Stimulated activated CD8-positive, alpha-beta memory T cell treated with anti-CD3 and anti-CD28 coated beads, Interleukin-4, amount 100 ng/mL, for 4 hours (primary cell): ENCODE data around the gene METTL15.
"Not testable (repeated sequence)": the region's sequence is repeated elsewhere in the genome, so short reads cannot be mapped to it uniquely, and the experiment has no call there.

ENCODE experiments used
- DNase-seq, 2 donors: peaks; one replicate each; pipeline ENCODE4 v3.0.0-alpha.2; 2020; ENCODE audit warnings: low read depth in 2 of 2, low spot score in 1 of 2

METTL15 gene

DNA sequence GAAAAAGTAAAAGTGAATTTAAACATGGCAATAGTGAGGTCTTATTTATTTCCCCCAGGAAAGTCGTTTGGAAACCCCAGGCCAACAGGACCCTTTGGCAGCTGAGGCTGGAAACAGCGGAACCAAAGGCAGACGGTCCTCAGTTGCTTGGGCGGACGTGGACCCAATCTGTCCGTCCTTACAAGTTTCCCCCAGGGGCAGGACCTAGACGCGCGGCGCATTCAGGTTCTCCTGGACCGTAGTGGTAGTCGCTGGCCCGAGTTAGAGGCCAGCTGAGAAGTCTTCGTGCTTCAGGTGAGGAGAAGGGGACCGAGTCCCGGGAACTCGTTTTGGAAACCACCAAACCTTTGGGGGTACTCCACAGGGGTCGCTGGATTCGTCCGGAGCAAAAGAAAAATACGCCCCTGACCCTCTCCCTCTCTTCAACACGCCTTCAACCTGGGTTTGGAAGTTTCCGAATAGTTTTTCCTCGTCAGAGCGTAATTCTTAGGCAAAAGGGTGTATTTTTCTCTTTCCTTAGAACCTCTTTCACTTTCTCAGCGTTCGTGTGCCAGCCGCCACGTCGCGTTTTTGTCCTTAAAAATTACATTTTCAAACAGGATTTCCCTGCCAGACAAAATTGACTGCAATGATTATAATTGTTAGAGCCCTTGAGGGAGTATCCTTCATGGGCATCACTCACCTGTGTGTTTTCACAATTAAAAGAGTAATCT, 2.1 kb downstream of the METTL15 start:
- DNase-seq = peak in 1 of 2 donors; percentile 30

DNA sequence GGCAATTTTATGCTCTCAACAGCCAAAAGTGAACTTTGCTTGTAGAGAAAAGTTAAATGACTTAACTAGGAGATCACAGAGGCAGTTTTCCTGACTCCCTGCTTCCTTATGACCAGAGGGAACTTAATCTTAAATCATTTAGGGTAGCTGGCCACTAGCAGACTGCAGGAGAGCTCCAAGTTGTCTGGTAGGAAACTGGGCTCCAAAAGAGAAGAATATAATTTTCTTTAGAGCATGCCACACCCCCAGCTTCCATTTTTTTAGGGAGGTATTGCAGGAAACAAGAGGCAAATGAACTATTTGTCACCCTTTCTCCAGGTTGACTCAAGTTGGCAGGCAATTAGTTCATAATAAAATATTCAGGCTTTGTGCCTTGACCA, 2.6 kb downstream of the METTL15 start:
- no peak for DNase-seq

- DNase-seq = no peak
Observed at GRCh38 chr11:28114116-28114515, 5.9 kb downstream of the METTL15 start.

GRCh38 chr11:28114731-28115130, 6.5 kb downstream of the METTL15 start:
- DNase-seq = no peak

GRCh38 chr11:28117712-28118111, 9.5 kb downstream of the METTL15 start:
- DNase-seq = no peak

GRCh38 chr11:28123151-28123581, 15.0 kb downstream of the METTL15 start:
- DNase-seq = no peak

- no peak for DNase-seq
Observed at GRCh38 chr11:28132548-28132947, 24.4 kb downstream of the METTL15 start.

DNA sequence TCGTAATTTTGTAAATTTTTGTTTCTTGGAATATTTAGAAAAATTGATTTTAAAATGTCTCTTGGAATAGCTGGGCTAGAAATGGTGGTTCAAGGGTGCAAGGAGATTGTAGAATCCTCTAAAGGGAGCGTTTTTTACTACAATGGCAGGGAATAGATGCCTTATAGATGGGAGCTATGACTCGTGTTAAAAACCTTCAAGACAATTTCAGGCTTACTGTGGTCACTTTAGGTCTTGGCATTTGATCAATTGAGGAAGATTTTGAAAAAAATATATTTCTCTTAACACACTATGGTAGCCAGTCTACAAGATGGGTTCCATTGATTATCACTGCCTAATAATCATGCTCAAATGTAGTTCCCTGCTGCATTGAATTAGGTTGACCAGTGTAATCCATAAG, 25.0 kb downstream of the METTL15 start:
- DNase-seq = no peak

GRCh38 chr11:28136157-28136556, 28.0 kb downstream of the METTL15 start:
- not testable (repeated sequence) for DNase-seq

DNA sequence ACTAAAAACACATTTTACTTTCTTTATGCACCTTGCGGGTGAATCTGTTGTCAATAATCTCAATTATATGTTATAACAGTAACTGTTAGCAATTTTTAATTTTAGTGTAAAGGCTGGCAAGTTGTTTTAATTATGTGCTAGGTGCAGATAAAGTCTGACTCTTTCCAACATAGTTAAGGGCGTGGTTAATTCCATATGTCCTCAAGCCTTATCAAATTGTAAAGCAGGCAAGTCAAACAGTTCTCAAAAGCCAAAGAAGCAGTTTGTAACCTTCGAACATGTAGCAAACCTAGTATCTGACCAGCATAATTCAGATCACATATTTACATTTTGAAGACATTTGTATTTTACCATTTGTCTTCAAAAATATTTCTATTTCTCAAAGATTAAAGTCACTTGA, 29.2 kb downstream of the METTL15 start:
- DNase-seq = no peak

DNA sequence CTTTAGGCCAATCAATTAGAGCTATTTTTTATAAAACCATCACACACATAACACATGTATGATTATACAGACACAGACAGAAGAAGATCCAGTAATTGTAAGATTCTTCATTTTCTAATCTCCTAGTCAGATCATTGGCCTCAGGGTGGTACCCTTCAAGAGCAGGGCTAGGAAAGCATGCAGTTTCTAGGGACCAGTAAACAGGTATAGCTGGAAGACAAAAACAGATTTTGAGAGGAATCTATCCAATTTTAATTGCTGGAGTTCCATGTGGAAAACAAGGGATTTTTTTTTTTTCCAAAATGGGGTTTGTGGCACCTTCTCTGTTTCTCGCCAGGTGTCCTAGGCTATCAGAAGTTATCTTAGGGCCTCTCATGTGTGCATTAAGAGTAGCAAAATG, 29.6 kb downstream of the METTL15 start:
- DNase-seq = no peak

DNA sequence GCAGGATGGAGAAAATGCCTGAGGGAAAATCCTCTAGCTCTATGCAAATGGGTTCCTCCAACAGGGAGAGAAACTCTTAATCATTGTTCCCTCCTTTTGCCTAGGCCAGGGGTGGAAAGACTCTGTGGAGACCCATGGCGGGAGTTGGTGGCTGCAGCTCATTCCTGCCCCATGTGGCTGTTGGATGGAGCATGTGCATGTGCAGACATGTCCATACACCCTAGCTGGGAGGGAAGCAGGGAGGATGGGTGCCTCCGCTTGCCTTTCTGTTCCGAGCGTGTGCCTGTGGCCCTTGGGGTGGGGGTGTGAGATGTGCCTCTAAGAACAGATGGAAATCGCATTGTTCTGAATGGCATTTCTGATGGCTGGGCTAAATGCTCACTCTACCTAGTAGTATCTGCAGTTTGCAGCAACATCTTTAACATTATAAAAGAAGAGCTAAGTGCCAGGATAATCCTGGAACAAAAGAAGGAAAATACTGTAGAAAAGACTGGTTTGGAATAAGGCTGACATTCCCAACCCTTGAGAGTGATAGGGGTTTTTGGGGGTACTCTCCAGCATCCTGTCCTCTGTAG, 31.7 kb downstream of the METTL15 start:
- no peak for DNase-seq

DNA sequence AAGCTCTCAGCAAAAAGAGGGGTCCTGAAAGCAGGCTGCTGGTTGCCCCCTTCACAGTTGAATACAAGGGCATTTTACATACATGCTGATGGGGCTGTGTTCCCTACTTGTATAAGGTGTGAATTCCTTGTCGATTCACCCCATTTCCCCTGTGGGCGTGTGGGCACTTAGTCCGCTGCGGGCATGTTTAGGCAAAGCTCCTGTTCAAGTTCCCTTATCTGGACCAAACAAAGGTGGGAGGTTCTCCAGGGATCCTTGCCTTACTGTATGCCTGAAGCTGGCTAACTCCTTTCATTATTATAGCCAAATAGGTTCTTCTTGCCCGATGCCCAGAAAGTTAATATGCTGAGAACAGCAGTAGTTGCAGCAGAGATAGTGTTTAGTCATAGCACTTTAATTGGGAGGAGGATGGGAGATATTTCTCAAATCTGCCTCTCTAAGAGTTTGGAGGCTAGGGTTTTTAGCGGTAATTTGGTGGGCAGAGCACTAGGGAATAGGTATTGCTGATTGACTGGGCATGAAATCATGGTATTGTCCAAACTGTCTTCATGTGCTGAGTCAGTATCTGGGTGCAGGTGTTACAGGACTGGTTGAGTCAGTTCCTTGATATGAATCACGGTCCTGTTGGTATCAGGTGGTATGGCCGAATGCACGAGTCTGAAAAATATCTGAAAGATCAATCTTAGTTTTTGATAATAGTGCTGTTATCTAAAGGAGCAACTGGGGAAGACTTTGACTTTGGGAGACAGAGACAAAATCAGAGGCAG, 32.7 kb downstream of the METTL15 start:
- DNase-seq = no peak

GRCh38 chr11:28142724-28143123, 34.5 kb downstream of the METTL15 start:
- DNase-seq = no peak

- no peak for DNase-seq
Observed at GRCh38 chr11:28144808-28145207, 36.6 kb downstream of the METTL15 start.

DNA sequence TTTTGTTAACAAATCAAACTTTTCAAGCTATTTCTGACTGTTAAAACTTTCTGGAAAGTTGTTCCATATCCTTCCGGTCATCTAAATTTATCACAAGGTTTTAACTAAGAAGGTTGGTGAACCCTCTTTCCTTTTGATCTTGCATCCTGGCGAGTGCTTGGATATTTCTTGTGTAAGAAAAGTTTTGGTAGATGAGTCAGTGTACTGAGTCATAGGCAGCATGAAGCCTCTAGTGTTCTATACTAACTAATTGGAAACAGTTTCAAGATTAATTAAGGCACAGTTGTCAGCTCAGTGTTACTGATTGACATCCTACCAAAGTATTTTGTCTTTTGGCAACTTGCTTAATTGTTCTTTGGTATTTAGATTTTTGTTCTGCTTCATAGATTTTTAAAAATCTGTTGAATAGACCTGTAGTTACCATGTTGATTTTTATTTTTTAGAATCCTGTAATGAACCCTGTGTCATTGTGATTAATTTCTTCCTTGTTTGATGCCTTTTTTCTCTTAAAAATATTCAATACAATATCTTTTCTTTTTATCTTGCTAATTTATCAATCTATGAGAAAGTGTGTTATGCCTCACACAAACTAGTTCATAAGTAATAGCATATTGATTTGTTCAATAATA, 38.0 kb downstream of the METTL15 start:
- DNase-seq = no peak

DNA sequence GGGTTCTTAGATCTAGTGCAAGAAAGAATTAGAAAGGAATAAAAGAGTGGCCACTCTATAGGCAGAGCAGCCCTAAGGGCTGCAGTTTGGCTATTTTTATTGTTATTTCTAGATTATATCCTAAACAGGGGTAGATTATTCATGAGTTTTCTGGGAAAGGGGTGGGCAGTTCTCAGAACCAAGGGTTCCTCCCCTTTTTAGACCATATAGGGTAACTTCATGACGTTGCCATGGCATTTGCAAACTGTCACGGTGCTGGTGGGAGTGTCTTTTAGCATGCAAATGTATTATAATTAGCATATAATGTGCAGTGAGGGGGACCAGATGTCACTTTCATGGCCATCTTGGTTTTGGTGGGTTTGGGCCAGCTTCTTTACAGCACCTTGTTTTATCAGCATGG, 44.6 kb downstream of the METTL15 start:
- DNase-seq = no peak

DNA sequence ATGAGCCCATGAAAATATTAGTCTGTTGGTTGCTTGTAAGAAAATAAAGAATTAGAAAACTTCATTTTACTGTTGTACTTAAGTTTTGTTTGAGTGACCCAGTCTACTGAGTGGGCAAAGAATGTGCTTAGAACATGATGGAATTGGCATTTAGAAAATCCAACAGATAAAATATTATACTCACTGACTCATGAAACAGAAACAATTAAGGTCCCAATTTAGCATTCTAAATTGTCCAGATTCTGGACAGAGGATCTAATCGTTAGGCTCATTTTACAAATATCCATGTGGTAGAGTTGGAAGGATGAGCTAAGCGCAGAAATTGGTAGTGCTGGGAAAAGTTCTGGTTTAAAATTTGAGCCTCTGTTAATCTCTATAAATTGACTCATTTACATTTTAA, 45.4 kb downstream of the METTL15 start:
- DNase-seq = no peak

- DNase-seq = no peak
Observed at GRCh38 chr11:28168718-28169117, 60.5 kb downstream of the METTL15 start.

GRCh38 chr11:28169816-28170215, 61.6 kb downstream of the METTL15 start:
- DNase-seq = no peak

DNA sequence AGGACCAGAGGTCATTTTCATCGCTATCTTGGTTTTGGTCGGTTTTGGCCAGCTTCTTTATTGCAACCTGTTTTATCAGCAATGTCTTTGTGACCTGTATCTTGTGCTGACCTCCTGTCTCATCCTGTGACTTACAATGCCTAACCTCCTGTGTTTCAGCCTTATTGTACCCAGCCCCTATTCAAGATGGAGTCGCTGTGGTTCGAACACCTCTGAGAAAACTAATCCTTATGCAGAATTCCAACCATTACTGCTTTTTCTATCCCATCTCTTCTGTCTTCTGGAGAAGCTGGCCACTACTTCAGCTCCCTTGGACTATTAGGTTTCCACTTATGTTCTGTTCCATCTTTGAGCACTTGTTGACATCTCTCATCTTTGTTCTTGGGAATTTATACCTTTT, 62.6 kb downstream of the METTL15 start:
- no peak for DNase-seq

DNA sequence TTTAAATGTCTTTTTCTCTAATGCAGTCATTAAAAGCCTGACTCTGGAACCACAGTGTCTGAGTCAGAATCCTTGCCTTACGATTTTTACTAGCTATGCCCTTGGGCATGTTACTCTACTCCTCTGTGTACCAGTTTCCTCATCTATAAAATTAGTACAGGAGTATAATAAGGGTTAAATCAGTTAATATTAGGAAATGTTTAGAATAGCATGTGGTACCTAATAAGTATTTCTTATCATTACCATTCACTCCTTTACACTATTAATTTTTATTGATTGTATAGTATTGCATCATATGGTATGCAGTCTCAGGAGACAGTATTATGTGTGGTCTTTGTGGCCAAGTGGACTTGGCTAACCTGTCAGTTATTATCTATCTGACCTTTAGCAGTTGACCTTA, 68.2 kb downstream of the METTL15 start:
- DNase-seq = no peak
